CD4-positive, alpha-beta T cell treated with Interleukin-15 for 1 hour (primary cell): ENCODE data around the gene LAMP1.
"Not testable (repeated sequence)": the region's sequence is repeated elsewhere in the genome, so short reads cannot be mapped to it uniquely, and the experiment has no call there.

ENCODE experiments used
- DNase-seq: peaks from one replicate; pipeline ENCODE4 v3.0.0-alpha.2; 2020

Gene LAMP1

DNA sequence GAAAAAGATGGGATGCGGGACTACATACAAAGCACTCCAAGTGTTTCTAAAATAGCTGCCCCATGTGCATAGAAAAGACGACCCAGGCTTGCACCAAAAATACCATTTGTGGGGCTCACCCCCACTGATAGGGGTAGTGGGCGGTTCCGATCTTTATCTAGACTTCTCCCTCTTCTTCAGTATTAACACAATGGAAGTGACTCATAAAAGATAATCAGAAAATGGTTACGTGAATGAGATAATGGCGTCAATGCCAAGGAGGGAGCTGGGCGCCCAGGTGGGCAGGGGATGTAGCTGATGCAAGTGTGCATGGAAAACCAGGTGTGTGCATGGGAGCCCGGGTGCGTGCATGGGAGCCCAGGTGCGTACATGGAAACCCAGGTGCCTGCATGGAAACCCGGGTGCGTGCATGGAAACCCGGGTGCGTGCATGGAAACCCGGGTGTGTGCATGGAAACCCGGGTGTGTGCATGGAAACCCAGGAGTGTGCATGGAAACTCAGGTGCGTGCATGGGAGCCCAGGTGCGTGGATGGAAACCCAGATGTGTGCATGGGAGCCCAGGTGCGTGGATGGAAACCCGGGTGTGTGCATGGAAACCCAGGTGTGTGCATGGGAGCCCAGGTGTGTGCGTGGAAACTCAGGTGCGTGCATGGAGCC, 32.7 kb downstream of the LAMP1 start:
- no peak for DNase-seq

GRCh38 chr13:113332615-113333014, 35.6 kb downstream of the LAMP1 start:
- DNase-seq: no peak

DNA sequence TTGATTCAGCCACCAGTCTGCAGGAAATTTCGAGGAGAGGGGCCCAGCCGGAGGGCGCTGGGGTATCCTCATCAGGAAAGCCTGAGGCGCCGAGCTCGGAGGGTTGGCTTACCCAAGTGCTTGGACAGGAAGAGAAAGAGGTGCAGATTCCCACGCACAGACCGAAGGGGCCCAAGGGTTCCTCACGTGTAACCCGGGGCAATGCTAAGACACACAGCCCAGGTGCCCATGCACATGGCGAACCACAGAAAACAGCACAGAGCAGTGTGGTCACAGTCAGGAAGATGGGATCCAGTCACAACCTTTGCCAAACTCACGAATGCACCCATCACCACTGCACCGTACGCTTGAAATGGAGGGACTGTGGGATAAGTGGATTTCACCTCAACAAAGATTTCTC, 36.0 kb downstream of the LAMP1 start:
- no peak for DNase-seq

DNA sequence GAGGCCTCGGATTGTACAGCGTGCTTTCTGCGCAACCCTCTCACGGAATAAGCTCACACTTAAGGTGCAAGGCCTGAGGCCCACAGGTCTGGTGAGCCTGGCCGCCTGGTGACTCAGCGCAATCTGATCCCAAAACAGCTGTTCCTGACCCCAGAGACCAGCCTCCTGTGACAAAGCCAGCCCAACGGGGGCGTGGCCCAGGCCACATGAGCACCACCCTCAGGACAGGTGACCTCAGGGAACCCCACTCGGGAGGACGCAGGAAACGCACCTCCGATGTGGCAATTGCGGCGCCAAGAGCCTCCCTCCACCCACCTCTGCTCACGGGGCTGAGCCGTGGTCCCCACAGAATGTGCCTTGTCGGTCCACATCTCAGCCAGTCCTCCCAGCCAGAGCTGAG, 40.5 kb downstream of the LAMP1 start:
- DNase-seq: no peak

DNA sequence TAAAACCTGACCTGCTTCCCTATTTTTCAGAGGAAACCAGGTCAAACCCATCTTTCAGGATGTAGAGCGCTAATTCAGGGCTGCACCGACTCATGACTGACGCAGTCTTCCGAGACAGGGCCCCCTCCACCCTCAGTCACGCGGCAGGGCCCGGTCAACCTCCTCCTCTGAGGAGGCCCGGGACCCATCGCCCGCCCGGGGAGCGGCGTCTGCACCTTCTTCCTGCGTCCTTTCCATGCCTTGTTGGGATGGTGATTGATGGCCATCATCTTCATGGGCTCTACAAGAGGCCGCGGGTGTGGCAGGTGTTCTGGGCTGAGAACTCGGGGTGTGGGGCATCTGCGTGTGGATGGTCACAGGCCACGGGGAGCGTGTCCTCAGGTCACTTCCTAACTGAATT, 40.9 kb downstream of the LAMP1 start:
- no peak for DNase-seq

DNA sequence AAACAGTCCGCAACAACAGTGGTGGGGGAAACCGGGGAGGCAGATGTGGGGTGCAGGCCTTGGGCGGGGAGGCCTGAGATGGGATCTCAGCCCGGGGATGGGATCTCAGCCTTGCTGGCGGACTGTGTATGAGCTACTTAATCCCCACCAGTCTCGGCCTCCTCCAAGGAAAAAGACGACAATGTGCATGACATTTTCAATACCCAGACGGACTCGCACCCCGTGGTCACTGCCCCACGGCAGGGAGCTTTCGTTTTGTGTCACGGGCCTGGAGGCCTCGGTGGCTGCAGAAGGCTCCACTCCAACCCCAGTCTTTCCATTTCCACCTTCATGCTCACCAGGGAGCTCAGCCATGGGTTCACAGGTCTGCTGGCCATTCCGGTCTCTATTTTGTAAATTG, 41.4 kb downstream of the LAMP1 start:
- no peak for DNase-seq

- no peak for DNase-seq
Observed at GRCh38 chr13:113342820-113343691, 46.0 kb downstream of the LAMP1 start.

DNA sequence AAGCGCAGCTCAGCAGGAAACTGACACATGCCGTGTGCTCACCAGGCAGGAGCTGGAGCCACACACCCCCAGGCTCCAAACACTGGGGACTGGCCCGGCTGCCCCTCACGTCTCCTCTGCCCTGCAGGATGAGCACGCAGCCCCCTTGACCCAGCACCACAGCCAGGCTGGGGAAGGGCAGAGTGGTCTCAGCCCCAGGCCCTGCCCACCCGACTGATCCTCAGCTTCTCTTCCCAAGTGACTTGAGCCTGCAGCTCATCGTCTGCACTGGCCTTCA, 46.6 kb downstream of the LAMP1 start:
- no peak for DNase-seq

GRCh38 chr13:113345486-113345885, 48.4 kb downstream of the LAMP1 start:
- no peak for DNase-seq

GRCh38 chr13:113347736-113348225, 50.7 kb downstream of the LAMP1 start:
- not testable (repeated sequence) for DNase-seq

DNA sequence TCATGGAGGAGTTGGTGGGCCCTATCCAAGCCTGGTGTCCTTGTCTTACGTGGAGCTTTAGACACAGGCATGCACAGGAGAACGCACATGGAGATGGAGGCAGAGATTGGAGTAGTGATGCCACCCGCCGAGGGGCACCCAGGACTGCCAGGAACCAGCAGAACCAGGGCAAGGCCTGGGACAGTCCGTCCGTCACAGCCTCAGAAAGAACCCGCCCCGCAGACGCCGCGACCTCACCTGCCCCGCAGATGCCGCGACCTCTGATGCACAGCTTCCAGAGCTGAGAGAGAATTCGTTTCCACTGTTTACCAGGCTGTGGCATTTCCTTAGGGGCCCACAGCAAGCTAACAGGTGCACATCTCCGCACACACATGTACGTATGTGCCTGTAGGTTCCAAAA, 51.6 kb downstream of the LAMP1 start:
- DNase-seq: no peak

DNA sequence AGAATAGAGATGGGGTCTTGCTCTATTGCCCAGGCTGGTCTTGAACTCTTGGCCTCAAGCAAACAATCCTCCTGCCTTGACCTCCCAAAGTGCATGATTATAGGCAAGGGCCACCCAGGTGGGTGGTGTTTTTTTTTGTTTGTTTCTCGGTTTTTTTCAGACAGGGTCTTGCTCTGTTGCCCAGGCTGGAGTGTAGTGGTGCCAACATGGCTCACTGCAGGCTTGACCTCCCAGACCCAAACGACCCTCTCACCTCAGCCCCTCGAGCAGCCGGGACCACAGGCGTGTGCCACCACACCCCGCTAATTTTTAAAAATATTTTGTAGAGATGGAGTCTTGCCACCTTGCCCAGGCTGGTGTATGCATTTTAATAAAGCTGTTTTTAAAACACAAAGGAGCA, 52.0 kb downstream of the LAMP1 start:
- no peak for DNase-seq

- DNase-seq: no peak
Observed at GRCh38 chr13:113349491-113349890, 52.5 kb downstream of the LAMP1 start.

DNA sequence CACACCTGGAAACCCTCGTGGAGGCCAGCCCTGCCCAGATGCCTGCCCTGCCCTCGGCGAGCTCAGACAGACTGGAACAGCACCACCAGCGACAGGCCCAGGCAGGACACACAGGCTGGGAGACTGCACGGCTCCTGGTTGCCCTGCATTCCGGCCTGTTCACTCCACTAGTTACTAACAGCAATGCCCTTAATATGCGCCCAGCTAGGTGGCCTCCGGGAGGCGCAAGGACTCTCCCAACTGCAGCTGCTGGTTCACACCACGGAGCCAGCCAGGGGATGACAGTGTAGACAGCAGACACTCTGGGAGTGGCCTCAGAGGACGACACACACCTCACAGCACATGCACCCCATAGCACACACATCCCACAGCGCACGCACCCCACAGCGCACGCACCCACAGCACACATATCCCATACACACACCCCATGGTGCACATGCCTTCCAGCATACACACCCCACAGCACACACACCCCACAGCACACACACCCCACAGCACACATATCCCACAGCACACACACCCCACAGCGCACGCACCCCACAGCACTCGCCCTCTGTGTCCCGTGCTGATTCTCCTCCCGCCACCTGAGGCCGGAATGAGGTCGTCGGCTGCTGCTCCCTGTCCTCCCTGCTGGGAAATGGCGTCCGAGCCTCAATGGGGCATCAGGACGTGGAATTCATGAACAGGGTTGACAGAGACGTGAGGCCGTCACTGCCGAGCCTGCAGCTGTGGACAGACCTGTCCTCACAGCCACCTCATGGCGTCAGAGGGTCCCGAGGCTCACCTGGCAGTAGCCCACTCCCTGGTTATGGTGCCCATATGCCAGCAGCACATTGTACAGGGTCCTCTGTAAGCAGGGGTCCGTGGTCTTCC, 53.3 kb downstream of the LAMP1 start:
- no peak for DNase-seq

- DNase-seq: no peak
Observed at GRCh38 chr13:113350938-113351335, 53.9 kb downstream of the LAMP1 start.

- no peak for DNase-seq
Observed at GRCh38 chr13:113351514-113352026, 54.5 kb downstream of the LAMP1 start.

- no peak for DNase-seq
Observed at GRCh38 chr13:113353254-113353653, 56.2 kb downstream of the LAMP1 start.

- DNase-seq: no peak
Observed at GRCh38 chr13:113354831-113355610, 58.0 kb downstream of the LAMP1 start.

- no peak for DNase-seq
Observed at GRCh38 chr13:113355621-113356020, 58.6 kb downstream of the LAMP1 start.

- DNase-seq: no peak
Observed at GRCh38 chr13:113356596-113356995, 59.6 kb downstream of the LAMP1 start.

- no peak for DNase-seq
Observed at GRCh38 chr13:113357529-113357928, 60.5 kb downstream of the LAMP1 start.

DNA sequence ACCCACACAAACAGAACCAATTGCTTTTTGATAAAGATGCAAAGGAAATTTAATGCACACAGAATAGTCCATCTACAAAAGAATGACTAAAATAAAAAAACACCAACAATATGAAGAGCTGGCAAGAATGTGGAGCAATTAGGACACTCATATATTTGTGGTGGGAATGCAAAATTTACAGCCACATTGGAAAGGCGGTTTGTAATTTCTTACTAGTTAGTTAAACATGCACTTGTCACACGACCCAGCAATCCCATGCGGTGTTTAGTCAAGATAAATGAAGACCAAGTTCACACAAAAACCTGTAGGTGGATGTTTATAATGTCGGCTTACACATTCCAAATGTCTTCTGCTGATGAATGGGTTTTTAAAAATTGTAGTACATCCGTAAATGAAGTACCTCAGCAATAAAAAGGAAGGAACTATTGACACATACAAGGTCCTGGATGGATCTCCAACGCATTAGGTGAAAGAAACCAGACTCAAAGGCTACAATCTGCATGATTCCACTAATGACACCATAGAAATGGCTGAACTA, 61.7 kb downstream of the LAMP1 start:
- DNase-seq: no peak
